ENCODE results near the gene SCYL2. TPM values are rescaled to one million over a fixed set of nuclear protein-coding genes. Genes with fewer than 3 reads are reported as not detected.

Gene SCYL2
- total and polyA plus RNA-seq, 4 donors = 10.0 to 32.5 (median 18.9) TPM

DNA sequence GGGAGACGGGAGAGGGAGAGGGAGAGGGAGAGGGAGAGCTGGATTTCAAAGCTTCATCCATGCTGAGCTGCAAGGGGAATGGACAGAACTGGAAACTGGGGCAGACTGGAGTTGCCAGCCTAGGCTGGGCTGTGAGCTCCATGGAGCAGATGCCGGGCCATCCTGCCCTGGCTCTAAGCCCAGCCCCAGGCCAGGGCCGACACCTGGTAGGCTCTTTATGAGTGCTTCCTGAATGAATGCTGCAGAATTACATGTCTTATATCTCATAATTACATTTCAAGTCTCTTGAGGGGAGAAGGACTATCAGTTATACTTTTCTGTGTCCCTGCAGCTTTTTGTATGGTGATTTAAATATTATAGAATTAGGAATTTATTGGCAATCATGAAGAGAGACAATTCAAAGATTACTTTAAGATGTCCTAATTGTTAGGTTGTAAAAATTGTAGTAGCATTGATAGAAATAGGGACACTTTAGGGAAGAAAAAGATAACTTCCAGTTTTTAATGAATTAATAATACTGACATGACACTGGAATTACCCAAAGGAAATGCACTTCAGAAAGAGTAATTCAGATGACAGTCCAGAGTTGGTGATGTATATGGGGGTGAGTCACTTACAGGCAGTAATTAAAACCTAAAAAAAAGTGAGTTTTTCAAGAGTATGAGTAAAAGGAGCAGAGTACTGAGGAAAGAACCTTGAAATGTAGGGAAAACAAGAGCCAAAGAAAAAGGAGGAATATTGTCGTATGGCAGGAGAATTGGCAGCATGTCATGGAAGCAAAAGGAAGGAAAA, 29.0 kb downstream of the SCYL2 start:
- Histone ChIP-seq H3K36me3 (ENCODE audit: control insufficient read depth in 4 of 4, insufficient read depth in 3 of 4, low read depth in 1 of 4, low read length in 3 of 4) (peaks cover 2 to 28% (median 20%) of the 10 kb centered on the region in 4 donors), H3K4me3 (ENCODE audit: low read depth in 1 of 3, low read length in 3 of 3) (no peak overlapping the region), H3K27ac (ENCODE audit: low read depth in 1 of 2, low read length in 2 of 2) (no peak overlapping the region), H3K4me1 (ENCODE audit: control insufficient read depth in 4 of 4, insufficient read depth in 4 of 4, low read length in 3 of 4) (no peaks in the 10 kb centered on the region), H3K27me3 (ENCODE audit: control insufficient read depth in 4 of 4, insufficient read depth in 4 of 4, low read length in 3 of 4) (no peaks in the 10 kb centered on the region), H3K9ac (ENCODE audit: low read depth in 1 of 2, low read length in 2 of 2) (no peak overlapping the region), H3K9me3 (ENCODE audit: control insufficient read depth in 4 of 4, low read length in 3 of 4) (no peaks in the 10 kb centered on the region)
- no peak for DNase-seq (ENCODE audit: low spot score)
- 90% methylated on average over 4 of the region's 4 CpGs for WGBS
- TF ChIP-seq, protein P1, sequence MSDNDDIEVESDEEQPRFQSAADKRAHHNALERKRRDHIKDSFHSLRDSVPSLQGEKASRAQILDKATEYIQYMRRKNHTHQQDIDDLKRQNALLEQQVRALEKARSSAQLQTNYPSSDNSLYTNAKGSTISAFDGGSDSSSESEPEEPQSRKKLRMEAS (IDR thresholded peaks at IDR 0.05) = no peak
- TF ChIP-seq GABPA (IDR thresholded peaks at IDR 0.05 in 1 of 2, conservative IDR thresholded peaks at IDR 0.05 in 1 of 2) (no peak), HNF4G (IDR thresholded peaks at IDR 0.05) (no peak)
- TF ChIP-seq, protein P2, sequence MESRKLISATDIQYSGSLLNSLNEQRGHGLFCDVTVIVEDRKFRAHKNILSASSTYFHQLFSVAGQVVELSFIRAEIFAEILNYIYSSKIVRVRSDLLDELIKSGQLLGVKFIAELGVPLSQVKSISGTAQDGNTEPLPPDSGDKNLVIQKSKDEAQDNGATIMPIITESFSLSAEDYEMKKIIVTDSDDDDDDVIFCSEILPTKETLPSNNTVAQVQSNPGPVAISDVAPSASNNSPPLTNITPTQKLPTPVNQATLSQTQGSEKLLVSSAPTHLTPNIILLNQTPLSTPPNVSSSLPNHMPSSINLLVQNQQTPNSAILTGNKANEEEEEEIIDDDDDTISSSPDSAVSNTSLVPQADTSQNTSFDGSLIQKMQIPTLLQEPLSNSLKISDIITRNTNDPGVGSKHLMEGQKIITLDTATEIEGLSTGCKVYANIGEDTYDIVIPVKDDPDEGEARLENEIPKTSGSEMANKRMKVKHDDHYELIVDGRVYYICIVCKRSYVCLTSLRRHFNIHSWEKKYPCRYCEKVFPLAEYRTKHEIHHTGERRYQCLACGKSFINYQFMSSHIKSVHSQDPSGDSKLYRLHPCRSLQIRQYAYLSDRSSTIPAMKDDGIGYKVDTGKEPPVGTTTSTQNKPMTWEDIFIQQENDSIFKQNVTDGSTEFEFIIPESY (IDR thresholded peaks at IDR 0.05) = no peak

DNA sequence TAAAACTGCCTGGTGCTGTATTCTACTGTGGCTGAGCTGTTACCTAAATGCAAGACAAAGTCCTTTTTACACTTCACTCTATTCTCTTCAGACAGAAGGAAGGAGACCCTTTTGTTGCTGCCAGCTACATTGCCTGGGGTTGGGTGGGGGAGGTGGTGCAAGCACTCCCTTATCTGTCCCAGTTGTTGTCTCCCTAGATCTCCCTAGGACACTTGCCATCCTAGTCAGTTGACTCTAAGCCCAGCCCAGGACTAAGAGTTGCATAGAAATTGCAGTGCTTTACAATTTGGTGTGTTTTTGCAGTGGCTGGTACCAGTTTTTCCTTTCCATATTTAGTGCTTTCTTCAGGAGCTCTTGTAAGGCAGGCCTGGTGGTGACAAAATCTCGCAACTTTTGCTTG, 35.1 kb downstream of the SCYL2 start:
- Histone ChIP-seq H3K4me1 (ENCODE audit: control insufficient read depth in 4 of 4, insufficient read depth in 4 of 4, low read length in 3 of 4) (no peaks in the 10 kb centered on the region), H3K27ac (ENCODE audit: low read depth in 1 of 2, low read length in 2 of 2) (no peak overlapping the region), H3K9ac (ENCODE audit: low read depth in 1 of 2, low read length in 2 of 2) (no peak overlapping the region), H3K4me3 (ENCODE audit: low read depth in 1 of 3, low read length in 3 of 3) (no peak overlapping the region), H3K9me3 (ENCODE audit: control insufficient read depth in 4 of 4, low read length in 3 of 4) (no peaks in the 10 kb centered on the region), H3K36me3 (ENCODE audit: control insufficient read depth in 4 of 4, insufficient read depth in 3 of 4, low read depth in 1 of 4, low read length in 3 of 4) (peaks cover 6 to 25% (median 20%) of the 10 kb centered on the region in 4 donors), H3K27me3 (ENCODE audit: control insufficient read depth in 4 of 4, insufficient read depth in 4 of 4, low read length in 3 of 4) (no peaks in the 10 kb centered on the region)
- TF ChIP-seq NR2F2 (IDR thresholded peaks at IDR 0.05) (no peak), HNF4G (IDR thresholded peaks at IDR 0.05) (no peak), SP1 (IDR thresholded peaks at IDR 0.05) (no peak), JUND (IDR thresholded peaks at IDR 0.05) (no peak), GABPA (IDR thresholded peaks at IDR 0.05 in 1 of 2, conservative IDR thresholded peaks at IDR 0.05 in 1 of 2) (no peak)
- TF ChIP-seq, protein P3, sequence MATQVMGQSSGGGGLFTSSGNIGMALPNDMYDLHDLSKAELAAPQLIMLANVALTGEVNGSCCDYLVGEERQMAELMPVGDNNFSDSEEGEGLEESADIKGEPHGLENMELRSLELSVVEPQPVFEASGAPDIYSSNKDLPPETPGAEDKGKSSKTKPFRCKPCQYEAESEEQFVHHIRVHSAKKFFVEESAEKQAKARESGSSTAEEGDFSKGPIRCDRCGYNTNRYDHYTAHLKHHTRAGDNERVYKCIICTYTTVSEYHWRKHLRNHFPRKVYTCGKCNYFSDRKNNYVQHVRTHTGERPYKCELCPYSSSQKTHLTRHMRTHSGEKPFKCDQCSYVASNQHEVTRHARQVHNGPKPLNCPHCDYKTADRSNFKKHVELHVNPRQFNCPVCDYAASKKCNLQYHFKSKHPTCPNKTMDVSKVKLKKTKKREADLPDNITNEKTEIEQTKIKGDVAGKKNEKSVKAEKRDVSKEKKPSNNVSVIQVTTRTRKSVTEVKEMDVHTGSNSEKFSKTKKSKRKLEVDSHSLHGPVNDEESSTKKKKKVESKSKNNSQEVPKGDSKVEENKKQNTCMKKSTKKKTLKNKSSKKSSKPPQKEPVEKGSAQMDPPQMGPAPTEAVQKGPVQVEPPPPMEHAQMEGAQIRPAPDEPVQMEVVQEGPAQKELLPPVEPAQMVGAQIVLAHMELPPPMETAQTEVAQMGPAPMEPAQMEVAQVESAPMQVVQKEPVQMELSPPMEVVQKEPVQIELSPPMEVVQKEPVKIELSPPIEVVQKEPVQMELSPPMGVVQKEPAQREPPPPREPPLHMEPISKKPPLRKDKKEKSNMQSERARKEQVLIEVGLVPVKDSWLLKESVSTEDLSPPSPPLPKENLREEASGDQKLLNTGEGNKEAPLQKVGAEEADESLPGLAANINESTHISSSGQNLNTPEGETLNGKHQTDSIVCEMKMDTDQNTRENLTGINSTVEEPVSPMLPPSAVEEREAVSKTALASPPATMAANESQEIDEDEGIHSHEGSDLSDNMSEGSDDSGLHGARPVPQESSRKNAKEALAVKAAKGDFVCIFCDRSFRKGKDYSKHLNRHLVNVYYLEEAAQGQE (IDR thresholded peaks at IDR 0.05) = no peak
- TF ChIP-seq, protein P1 (IDR thresholded peaks at IDR 0.05) = no peak
- WGBS = 98% methylated on average over 1 of the region's 1 CpG
- DNase-seq (ENCODE audit: low spot score) = no peak

DNA sequence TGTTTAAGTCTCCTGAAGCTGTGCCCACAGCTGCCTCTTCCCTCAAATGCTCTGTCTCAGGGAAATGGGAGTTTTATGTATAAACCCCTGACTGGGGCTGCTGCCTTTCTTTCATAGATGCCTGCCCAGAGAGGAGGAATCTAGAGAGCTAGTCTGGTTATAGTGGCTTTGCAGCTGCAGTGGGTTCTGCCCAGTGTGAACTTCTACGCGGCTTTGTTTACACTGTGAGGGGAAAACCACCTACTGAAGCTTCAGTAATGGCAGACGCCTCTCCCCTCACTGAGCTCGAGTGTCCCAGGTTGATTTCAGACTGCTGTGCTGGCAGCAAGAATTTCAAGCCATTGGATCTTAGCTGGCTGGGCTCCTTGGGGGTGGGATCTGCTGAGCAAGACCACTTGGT, 36.9 kb downstream of the SCYL2 start:
- H3K36me3 ChIP-seq (ENCODE audit: control insufficient read depth in 4 of 4, insufficient read depth in 3 of 4, low read depth in 1 of 4, low read length in 3 of 4) = peaks cover 5 to 19% (median 18%) of the 10 kb centered on the region in 4 donors
- 94% methylated on average over 4 of the region's 4 CpGs for WGBS
- H3K4me3 ChIP-seq (ENCODE audit: low read depth in 1 of 3, low read length in 3 of 3) = no peak overlapping the region
- TF ChIP-seq GABPA (IDR thresholded peaks at IDR 0.05 in 1 of 2, conservative IDR thresholded peaks at IDR 0.05 in 1 of 2) (no peak), SP1 (IDR thresholded peaks at IDR 0.05) (no peak), RAD21 (IDR thresholded peaks at IDR 0.05) (no peak), TAF1 (conservative IDR thresholded peaks at IDR 0.05) (no peak), HNF4A (conservative IDR thresholded peaks at IDR 0.05) (no peak), RXRA (IDR thresholded peaks at IDR 0.05) (no peak), FOXA2 (IDR thresholded peaks at IDR 0.05) (no peak)
- TF ChIP-seq, protein P2 (IDR thresholded peaks at IDR 0.05) = no peak
- TF ChIP-seq, protein P3 (IDR thresholded peaks at IDR 0.05) = no peak
- TF ChIP-seq, protein P1 (IDR thresholded peaks at IDR 0.05) = no peak

More for the DNA sequence above, 36.9 kb downstream of the SCYL2 start:
- H3K27me3 ChIP-seq (ENCODE audit: control insufficient read depth in 4 of 4, insufficient read depth in 4 of 4, low read length in 3 of 4) = no peaks in the 10 kb centered on the region
- H3K27ac ChIP-seq (ENCODE audit: low read depth in 1 of 2, low read length in 2 of 2) = no peak overlapping the region
- no peaks in the 10 kb centered on the region for H3K4me1 ChIP-seq (ENCODE audit: control insufficient read depth in 4 of 4, insufficient read depth in 4 of 4, low read length in 3 of 4)
- no peak for DNase-seq (ENCODE audit: low spot score)
- H3K9ac ChIP-seq (ENCODE audit: low read depth in 1 of 2, low read length in 2 of 2) = no peak overlapping the region
- H3K9me3 ChIP-seq (ENCODE audit: control insufficient read depth in 4 of 4, low read length in 3 of 4) = no peaks in the 10 kb centered on the region

Measured in liver (tissue), 9 donors.